ENCODE results near the gene TTC12.
A peak's percentile ranks its signal among the peaks of the same experiment; 100 is the strongest.

Gene TTC12

GRCh38 chr11:113363996-113364641, 49.7 kb downstream of the TTC12 start:
- H3K4ac ChIP-seq (ENCODE audit: low read length): no peak overlapping the region
- no peak overlapping the region for H2AFZ ChIP-seq (ENCODE audit: low read length)
- no peak overlapping the region for H3K9ac ChIP-seq (ENCODE audit: low read depth, low read length, poor library complexity)
- no peak overlapping the region for H2BK5ac ChIP-seq (ENCODE audit: low read length)
- no peak overlapping the region for H2BK15ac ChIP-seq (ENCODE audit: low read length)
- H3K4me1 ChIP-seq (ENCODE audit: control insufficient read depth in 2 of 2, insufficient read depth in 1 of 2, low read depth in 1 of 2, low read length in 2 of 2): no peaks in the 10 kb centered on the region
- H3K9me3 ChIP-seq (replicated peaks in 1 of 2; ENCODE audit: control insufficient read depth in 2 of 2, insufficient read depth in 1 of 2, low read depth in 1 of 2, low read length in 2 of 2): no peaks in the 10 kb centered on the region
- H4K8ac ChIP-seq (ENCODE audit: low read depth, low read length): no peak overlapping the region
- H2BK120ac ChIP-seq (ENCODE audit: low read depth, low read length): no peak overlapping the region
- H3K4me3 ChIP-seq (ENCODE audit: low read length in 2 of 2): no peak overlapping the region
- no peak overlapping the region for H3K4me2 ChIP-seq (ENCODE audit: insufficient read depth, low read length, poor library complexity, severe bottlenecking)
- H3K14ac ChIP-seq (ENCODE audit: low read length): no peak overlapping the region
- H2AK5ac ChIP-seq (ENCODE audit: low read depth, low read length): no peak overlapping the region
- H3K23ac ChIP-seq (ENCODE audit: low read depth, low read length, poor library complexity): no peak overlapping the region
- H2BK12ac ChIP-seq (ENCODE audit: low read length): no peak overlapping the region
- WGBS, 2 donors (ENCODE audit: extremely low coverage in 2 of 2, insufficient read length in 2 of 2, insufficient replicate concordance in 1 of 2): no CpG with 5 or more reads among the region's 7 CpGs
- H3K27me3 ChIP-seq (ENCODE audit: control insufficient read depth in 3 of 3, insufficient read depth in 3 of 3, low read depth in 1 of 3, low read length in 3 of 3): no peaks in the 10 kb centered on the region
- DNase-seq (ENCODE audit: low spot score): no peak
- peaks cover 4 to 28% of the 10 kb centered on the region in 2 donors for H3K36me3 ChIP-seq (replicated peaks in 1 of 2; ENCODE audit: control insufficient read depth in 2 of 2, insufficient read depth in 2 of 2, low read length in 2 of 2)
- H3K79me1 ChIP-seq (ENCODE audit: low read depth, low read length): no peaks in the 10 kb centered on the region
- H3K18ac ChIP-seq (ENCODE audit: low read length): no peak overlapping the region
- H4K91ac ChIP-seq (ENCODE audit: low read depth, low read length, poor library complexity): no peak overlapping the region
- H3K27ac ChIP-seq (replicated peaks; ENCODE audit: low read length): no peak overlapping the region

- Histone ChIP-seq H3K9me3 (replicated peaks in 1 of 2; ENCODE audit: control insufficient read depth in 2 of 2, insufficient read depth in 1 of 2, low read depth in 1 of 2, low read length in 2 of 2) (no peaks in the 10 kb centered on the region), H2BK12ac (ENCODE audit: low read length) (no peak overlapping the region), H3K27ac (replicated peaks; ENCODE audit: low read length) (no peak overlapping the region), H3K4ac (ENCODE audit: low read length) (no peak overlapping the region), H4K8ac (ENCODE audit: low read depth, low read length) (no peak overlapping the region), H3K18ac (ENCODE audit: low read length) (no peak overlapping the region), H2BK120ac (ENCODE audit: low read depth, low read length) (no peak overlapping the region), H2BK5ac (ENCODE audit: low read length) (no peak overlapping the region), H3K23ac (ENCODE audit: low read depth, low read length, poor library complexity) (no peak overlapping the region), H3K36me3 (replicated peaks in 1 of 2; ENCODE audit: control insufficient read depth in 2 of 2, insufficient read depth in 2 of 2, low read length in 2 of 2) (peaks cover 2 to 21% of the 10 kb centered on the region in 2 donors), H2BK15ac (ENCODE audit: low read length) (no peak overlapping the region), H3K14ac (ENCODE audit: low read length) (no peak overlapping the region), H3K79me1 (ENCODE audit: low read depth, low read length) (no peaks in the 10 kb centered on the region), H3K4me2 (ENCODE audit: insufficient read depth, low read length, poor library complexity, severe bottlenecking) (no peak overlapping the region), H2AK5ac (ENCODE audit: low read depth, low read length) (no peak overlapping the region), H3K27me3 (ENCODE audit: control insufficient read depth in 3 of 3, insufficient read depth in 3 of 3, low read depth in 1 of 3, low read length in 3 of 3) (no peaks in the 10 kb centered on the region), H2AFZ (ENCODE audit: low read length) (no peak overlapping the region), H3K9ac (ENCODE audit: low read depth, low read length, poor library complexity) (no peak overlapping the region), H4K91ac (ENCODE audit: low read depth, low read length, poor library complexity) (no peak overlapping the region), H3K4me1 (ENCODE audit: control insufficient read depth in 2 of 2, insufficient read depth in 1 of 2, low read depth in 1 of 2, low read length in 2 of 2) (no peaks in the 10 kb centered on the region), H3K4me3 (ENCODE audit: low read length in 2 of 2) (peak overlapping the region in 1 of 2 donors; percentile 47)
- no peak for DNase-seq (ENCODE audit: low spot score)
- WGBS, 2 donors (ENCODE audit: extremely low coverage in 2 of 2, insufficient read length in 2 of 2, insufficient replicate concordance in 1 of 2): no CpG with 5 or more reads among the region's 5 CpGs
Measured at GRCh38 chr11:113365895-113366294, 51.5 kb downstream of the TTC12 start.

GRCh38 chr11:113369411-113369810, 55.0 kb downstream of the TTC12 start:
- Histone ChIP-seq H3K27me3 (ENCODE audit: control insufficient read depth in 3 of 3, insufficient read depth in 3 of 3, low read depth in 1 of 3, low read length in 3 of 3) (no peaks in the 10 kb centered on the region), H4K91ac (ENCODE audit: low read depth, low read length, poor library complexity) (no peak overlapping the region), H3K79me1 (ENCODE audit: low read depth, low read length) (no peaks in the 10 kb centered on the region), H2AFZ (ENCODE audit: low read length) (no peak overlapping the region), H3K4me2 (ENCODE audit: insufficient read depth, low read length, poor library complexity, severe bottlenecking) (no peak overlapping the region), H3K9ac (ENCODE audit: low read depth, low read length, poor library complexity) (no peak overlapping the region), H2BK5ac (ENCODE audit: low read length) (no peak overlapping the region), H3K27ac (replicated peaks; ENCODE audit: low read length) (no peak overlapping the region), H2BK120ac (ENCODE audit: low read depth, low read length) (no peak overlapping the region), H2BK12ac (ENCODE audit: low read length) (no peak overlapping the region), H2AK5ac (ENCODE audit: low read depth, low read length) (no peak overlapping the region), H4K8ac (ENCODE audit: low read depth, low read length) (no peak overlapping the region), H3K9me3 (replicated peaks in 1 of 2; ENCODE audit: control insufficient read depth in 2 of 2, insufficient read depth in 1 of 2, low read depth in 1 of 2, low read length in 2 of 2) (no peaks in the 10 kb centered on the region), H2BK15ac (ENCODE audit: low read length) (no peak overlapping the region), H3K18ac (ENCODE audit: low read length) (no peak overlapping the region), H3K4me1 (ENCODE audit: control insufficient read depth in 2 of 2, insufficient read depth in 1 of 2, low read depth in 1 of 2, low read length in 2 of 2) (no peaks in the 10 kb centered on the region), H3K36me3 (replicated peaks in 1 of 2; ENCODE audit: control insufficient read depth in 2 of 2, insufficient read depth in 2 of 2, low read length in 2 of 2) (peaks cover 2 to 10% of the 10 kb centered on the region in 2 donors), H3K4ac (ENCODE audit: low read length) (no peak overlapping the region), H3K4me3 (ENCODE audit: low read length in 2 of 2) (no peak overlapping the region), H3K23ac (ENCODE audit: low read depth, low read length, poor library complexity) (no peak overlapping the region), H3K14ac (ENCODE audit: low read length) (no peak overlapping the region)
- DNase-seq (ENCODE audit: low spot score): no peak
- no CpG with 5 or more reads among the region's 3 CpGs for WGBS, 2 donors (ENCODE audit: extremely low coverage in 2 of 2, insufficient read length in 2 of 2, insufficient replicate concordance in 1 of 2)

DNA sequence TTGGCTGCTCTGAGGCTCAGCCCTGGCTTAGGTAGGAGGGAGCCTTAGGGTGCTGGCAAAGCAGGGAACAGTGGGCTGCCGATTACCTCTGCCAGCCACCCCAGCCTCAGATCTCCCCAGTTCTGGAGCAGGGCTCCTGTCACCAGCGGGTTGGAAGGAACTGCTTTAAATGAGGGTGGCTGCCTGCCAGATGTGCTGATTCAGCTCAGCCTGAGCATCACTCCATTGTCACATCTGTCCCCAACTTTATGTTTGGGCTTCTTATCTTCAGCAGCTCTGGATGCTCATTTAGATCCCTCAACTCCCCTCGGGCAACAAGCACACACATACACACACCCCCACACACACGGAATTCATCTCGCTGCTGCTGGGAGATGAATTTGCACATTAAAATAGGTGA, 56.3 kb downstream of the TTC12 start:
- Histone ChIP-seq H3K18ac (ENCODE audit: low read length) (no peak overlapping the region), H3K14ac (ENCODE audit: low read length) (no peak overlapping the region), H2AFZ (ENCODE audit: low read length) (no peak overlapping the region), H3K9me3 (replicated peaks in 1 of 2; ENCODE audit: control insufficient read depth in 2 of 2, insufficient read depth in 1 of 2, low read depth in 1 of 2, low read length in 2 of 2) (no peaks in the 10 kb centered on the region), H3K4me1 (ENCODE audit: control insufficient read depth in 2 of 2, insufficient read depth in 1 of 2, low read depth in 1 of 2, low read length in 2 of 2) (no peaks in the 10 kb centered on the region), H2AK5ac (ENCODE audit: low read depth, low read length) (no peak overlapping the region), H3K27ac (replicated peaks; ENCODE audit: low read length) (no peak overlapping the region), H3K27me3 (ENCODE audit: control insufficient read depth in 3 of 3, insufficient read depth in 3 of 3, low read depth in 1 of 3, low read length in 3 of 3) (no peaks in the 10 kb centered on the region), H2BK5ac (ENCODE audit: low read length) (no peak overlapping the region), H3K36me3 (replicated peaks in 1 of 2; ENCODE audit: control insufficient read depth in 2 of 2, insufficient read depth in 2 of 2, low read length in 2 of 2) (peaks cover 0 to 2% of the 10 kb centered on the region in 2 donors), H3K4ac (ENCODE audit: low read length) (no peak overlapping the region), H2BK12ac (ENCODE audit: low read length) (no peak overlapping the region), H3K4me2 (ENCODE audit: insufficient read depth, low read length, poor library complexity, severe bottlenecking) (no peak overlapping the region), H3K23ac (ENCODE audit: low read depth, low read length, poor library complexity) (no peak overlapping the region), H3K9ac (ENCODE audit: low read depth, low read length, poor library complexity) (no peak overlapping the region), H4K8ac (ENCODE audit: low read depth, low read length) (no peak overlapping the region), H2BK15ac (ENCODE audit: low read length) (no peak overlapping the region), H4K91ac (ENCODE audit: low read depth, low read length, poor library complexity) (no peak overlapping the region), H2BK120ac (ENCODE audit: low read depth, low read length) (no peak overlapping the region), H3K4me3 (ENCODE audit: low read length in 2 of 2) (no peak overlapping the region), H3K79me1 (ENCODE audit: low read depth, low read length) (no peaks in the 10 kb centered on the region)
- DNase-seq (ENCODE audit: low spot score): no peak
- WGBS, 2 donors (ENCODE audit: extremely low coverage in 2 of 2, insufficient read length in 2 of 2, insufficient replicate concordance in 1 of 2): no CpG with 5 or more reads among the region's 5 CpGs

All from neuronal stem cell (in vitro differentiated cells).